CD4-positive, alpha-beta T cell treated with Interleukin-17A for 4 hours (primary cell): Measurements from ENCODE around the gene XXYLT1.
"Not testable (repeated sequence)": the region's sequence is repeated elsewhere in the genome, so short reads cannot be mapped to it uniquely, and the experiment has no call there.

ENCODE experiments used
- DNase-seq: peaks from one replicate; pipeline ENCODE4 v3.0.0-alpha.2; 2020; ENCODE audit warnings: mixed read lengths

The XXYLT1 gene

DNA sequence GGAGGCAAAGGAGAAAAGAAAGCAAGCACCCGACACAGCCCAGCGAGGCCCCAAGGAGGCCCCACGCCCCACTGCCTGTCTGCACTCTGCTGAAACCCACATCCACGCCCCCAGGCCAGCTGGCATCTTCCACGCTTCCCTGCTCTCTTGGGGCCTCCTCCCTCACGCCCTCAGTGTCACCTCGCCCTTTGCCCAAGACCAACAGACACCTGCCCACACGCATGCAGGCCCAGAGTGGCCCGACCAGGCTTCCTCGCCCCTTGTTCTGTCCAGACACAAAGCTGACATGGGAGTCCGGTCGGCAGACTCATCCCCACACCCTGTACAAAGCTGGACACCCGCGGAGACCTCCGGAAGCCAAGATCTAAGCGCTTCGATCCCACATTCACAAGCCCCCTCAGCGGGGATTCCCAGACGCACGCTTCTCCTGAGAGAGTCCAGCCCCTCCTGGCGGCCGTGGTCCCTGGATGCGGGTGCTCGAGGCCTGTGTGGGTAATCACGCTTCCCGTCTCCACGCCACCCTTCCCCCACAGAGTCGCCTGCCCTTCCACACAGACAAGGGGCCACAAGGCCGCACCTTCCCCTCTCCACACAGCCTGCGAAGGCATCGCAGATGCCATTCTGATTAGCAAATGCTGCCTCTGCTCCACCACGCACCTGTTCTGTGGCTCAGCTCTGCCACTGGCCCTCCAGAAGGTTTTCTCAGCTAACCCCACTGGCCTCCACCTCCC is 176.6 kb downstream of the XXYLT1 start:
- DNase-seq, result no peak

DNA sequence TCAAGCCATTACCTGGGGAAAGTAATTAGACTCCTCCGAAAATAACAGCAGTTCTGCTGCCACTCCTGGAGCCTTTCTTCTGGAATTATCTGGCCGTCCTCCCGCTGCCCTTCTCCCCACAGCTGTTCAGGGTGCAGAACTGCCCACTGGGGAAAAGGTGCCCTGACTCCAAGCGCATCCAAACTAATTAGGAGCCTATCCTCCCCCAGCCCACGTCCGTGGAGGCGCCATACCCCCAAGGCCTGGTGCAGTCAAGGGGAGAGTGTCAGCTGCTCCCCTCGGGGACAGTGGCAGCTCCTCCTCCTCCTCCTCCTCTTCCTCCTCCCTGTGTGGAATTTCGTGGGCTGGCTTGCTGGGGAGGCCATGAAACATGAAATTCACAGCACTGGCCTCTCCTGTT is 177.2 kb downstream of the XXYLT1 start:
- no peak for DNase-seq

DNA sequence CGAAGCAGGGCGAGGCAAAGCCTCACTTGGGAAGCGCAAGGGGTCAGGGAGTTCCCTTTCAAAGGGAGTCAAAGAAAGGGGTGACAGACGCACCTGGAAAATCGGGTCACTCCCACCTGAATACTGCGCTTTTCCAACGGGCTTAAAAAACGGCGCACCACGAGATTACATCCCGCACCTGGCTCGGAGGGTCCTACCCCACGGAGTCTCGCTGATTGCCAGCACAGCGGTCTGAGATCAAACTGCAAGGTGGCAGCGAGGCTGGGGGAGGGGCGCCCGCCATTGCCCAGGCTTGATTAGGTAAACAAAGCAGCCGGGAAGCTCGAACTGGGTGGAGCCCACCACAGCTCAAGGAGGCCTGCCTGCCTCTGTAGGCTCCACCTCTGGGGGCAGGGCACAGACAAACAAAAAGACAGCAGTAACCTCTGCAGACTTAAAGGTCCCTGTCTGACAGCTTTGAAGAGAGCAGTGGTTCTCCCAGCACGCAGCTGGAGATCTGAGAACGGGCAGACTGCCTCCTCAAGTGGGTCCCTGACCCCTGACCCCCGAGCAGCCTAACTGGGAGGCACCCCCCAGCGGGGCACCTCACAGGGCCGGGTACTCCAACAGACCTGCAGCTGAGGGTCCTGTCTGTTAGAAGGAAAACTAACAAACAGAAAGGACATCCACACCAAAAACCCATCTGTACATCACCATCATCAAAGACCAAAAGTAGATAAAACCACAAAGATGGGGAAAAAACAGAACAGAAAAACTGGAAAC is 182.9 kb downstream of the XXYLT1 start:
- not testable (repeated sequence) for DNase-seq

DNA sequence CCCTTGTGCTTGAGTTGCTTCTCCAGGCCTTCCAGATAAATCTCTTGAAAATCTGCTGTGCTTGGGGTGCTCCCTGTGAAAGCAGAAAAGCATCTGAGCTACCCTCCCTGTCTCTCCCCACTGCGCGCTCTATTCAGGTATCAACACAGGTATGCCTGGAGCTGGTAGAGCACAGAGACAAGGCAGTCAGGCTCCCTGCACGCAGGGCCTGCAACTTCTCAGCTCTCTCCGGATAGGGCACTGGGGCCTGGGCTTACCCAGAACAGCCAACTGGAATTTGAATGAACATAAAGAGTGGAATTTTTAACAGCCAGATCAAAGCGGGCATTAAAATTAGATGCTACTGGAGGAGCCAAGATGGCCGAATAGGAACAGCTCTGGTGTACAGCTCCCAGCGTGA is 183.6 kb downstream of the XXYLT1 start:
- DNase-seq, result no peak

DNA sequence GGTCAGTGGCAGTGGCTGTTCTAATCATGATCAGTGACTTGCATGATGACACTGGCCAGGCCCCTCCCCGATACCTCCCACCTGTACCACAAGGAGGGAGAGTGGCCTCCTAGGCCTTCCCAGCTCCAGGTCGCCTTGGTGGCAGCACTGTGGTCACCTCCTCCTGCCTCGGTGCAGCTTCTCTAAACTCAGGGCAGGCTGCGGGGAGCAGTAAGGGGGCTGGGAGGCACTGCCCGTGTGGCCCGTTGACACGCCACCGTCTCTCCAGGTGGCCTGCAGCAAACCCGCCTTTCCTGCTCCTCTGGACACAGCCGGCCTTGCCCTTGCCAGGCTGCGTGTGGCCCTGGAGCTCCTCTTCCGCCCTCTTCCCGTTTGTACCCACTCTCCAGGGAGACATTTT is 184.1 kb downstream of the XXYLT1 start:
- no peak for DNase-seq

DNA sequence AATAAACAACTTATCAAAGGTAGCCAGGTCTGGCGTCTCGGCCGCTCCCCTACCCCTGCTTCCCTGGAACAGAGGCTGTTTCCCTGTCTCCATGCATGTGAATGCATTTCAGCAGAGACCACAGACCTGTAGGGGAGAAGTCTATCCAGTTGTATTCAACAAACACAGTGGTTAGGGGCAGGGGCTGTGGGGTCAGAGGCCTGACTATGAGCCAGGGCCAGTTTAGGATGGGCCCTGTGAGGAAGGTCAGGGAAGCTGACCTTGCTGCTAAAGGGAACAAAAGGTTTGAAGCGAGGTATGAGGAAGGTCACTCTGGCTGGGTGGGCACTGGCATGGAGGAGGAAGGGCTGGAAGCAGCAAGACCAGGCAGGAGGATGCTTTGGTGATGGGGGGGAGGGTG is 184.6 kb downstream of the XXYLT1 start:
- DNase-seq, result no peak

DNA sequence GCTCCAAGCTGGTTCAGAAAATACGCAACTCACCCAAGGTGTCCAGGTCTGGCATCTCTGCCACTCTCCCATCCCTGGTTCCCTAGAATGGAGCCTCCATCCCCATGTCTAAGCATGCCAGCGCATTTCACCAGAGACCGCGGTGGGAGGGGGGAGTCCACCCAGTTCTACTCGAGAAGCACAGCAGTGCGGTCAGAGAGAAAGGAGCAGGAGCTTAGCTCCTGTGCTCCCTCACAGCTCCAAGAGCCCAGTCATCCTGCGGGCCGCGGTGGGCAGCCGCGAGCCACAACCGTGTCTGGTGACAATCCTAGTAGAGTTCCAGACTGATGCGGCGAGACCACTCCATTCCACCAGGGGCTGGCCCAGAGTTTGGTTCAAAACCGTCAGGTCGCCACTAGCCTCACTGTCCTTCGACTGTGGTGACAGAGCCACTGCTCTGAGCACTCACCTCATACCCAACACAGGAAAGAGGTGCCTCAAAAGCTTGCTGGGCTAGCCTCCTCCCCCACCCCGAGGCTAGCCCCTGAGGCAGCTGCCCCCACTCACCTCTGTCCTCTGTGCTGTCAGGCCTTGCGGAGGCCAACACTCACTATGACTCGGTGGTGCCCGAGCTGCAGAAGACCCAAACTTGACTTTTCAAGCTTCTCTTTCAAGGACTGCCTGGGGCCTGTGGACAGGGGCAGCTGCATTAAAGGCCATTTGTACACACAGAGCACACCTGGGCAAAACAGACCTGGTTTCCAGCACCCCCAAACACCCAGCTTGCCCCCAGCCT is 185.4 kb downstream of the XXYLT1 start:
- no peak for DNase-seq

DNA sequence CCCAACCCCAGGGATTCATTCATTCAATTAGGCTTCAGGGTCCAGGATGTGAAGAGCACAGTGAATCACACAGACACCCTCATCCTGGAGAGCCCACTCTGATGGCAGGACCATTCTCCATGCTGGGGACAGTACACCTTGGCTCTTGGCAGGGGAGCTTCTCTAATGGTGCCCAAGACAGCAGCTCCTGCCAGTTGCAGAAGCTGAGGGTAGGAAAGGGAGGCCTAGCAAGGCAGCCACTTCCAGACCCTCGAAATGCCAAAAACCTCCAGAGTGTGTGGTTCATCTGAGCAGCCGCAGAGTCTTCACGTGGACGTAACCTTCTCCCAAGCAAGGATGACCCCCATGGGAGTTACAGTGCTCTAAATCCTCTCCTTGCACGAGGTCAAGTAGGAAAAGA is 186.2 kb downstream of the XXYLT1 start:
- DNase-seq, result no peak

DNA sequence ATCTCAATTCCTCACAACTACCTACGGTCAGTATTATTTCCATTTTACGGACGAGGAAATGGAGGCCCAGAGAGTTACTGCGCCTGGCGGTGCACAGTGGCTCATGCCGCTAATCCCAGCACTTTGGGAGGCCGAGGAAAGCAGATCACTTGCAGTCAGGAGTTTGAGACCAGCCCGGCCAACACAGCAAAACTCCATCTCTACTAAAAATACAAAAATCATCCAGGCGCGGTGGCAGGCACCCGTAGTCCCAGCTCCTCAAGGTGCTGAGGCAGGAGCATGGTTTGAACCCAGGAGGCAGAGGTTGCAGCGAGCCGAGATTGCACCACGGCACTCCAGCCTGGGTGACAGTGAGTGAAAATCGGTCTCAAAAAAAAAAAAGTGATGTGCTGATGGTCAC is 187.3 kb downstream of the XXYLT1 start:
- no peak for DNase-seq

DNA sequence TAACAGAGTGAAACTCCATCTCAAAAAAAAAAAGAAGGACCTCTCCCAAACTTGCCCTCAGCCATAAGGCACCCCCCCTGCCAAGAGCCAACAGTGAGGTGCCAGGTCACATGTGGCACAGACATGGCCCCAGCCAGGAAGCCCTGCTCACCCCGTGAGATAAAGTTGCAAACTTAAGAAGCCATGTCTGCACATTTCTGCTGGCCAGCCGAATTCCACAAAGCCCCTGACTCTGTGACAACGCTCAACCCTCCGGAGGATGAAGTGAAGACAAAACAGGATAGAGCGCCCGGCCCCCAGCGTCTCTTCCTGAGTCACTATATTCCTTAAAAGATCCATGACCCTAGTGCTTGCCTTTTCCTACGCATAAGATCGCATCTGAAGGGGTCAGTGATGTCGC is 188.1 kb downstream of the XXYLT1 start:
- no peak for DNase-seq

DNA sequence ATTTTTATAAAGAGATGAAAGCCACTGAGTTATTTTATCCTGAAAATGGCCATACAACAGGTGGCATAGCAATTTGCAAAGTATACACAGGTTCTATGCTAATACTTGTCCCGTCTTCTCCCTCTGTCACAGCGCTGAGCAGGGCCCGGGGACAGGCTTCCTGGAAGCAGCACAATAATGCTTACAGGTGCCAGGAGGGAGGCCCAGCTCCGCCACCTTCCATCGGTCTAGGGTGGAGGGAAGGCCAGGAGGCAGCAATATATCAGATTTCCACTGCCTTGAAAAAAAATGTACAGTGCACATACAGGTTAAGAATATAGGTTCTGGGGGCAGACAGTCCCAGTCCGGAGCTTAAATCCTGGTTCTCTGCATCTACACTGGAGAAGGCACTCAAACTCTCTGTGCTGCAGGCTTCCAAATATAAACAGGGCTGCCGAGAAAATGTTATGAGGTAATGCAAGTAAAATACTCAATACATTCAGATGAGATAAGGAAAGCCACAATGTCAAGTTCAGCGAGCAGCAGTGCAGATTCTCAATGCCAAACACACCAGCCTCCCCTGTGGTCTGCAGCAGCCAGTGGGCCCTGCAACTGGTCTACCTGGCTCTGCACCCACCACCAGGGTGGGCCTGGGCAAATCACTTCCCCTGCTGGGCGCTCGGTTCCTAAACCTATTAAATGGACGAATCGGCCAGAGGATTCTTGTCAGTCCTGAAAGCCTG is 189.6 kb downstream of the XXYLT1 start:
- DNase-seq, result no peak

DNA sequence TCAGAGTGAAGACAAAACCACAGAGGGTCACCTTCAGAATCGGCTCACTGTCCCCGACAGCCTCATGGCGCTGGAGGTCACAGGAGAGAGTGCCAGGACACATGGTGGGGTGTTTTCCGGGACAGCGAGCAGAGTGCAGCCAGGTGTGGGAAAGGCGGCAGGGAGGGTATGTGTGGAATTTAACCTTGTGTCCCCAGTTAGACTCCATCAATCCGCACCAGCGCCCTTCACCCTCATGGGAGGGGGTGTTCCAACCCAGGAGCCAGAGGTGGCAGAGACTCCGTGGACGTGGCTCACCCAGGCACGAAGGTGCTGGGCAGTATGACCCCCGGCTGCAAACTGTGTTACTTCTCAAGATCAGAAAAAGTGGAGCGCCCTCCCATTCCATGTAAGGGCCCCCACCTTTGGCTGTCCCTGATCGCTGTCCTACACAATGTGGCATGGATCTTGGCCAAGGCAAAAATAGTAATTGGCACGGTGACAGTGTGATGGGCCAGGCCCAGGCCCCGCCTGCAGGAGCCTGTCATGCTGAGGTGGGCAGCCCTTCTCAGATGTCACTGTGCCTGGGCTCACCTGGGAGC is 190.3 kb downstream of the XXYLT1 start:
- DNase-seq, result no peak

DNA sequence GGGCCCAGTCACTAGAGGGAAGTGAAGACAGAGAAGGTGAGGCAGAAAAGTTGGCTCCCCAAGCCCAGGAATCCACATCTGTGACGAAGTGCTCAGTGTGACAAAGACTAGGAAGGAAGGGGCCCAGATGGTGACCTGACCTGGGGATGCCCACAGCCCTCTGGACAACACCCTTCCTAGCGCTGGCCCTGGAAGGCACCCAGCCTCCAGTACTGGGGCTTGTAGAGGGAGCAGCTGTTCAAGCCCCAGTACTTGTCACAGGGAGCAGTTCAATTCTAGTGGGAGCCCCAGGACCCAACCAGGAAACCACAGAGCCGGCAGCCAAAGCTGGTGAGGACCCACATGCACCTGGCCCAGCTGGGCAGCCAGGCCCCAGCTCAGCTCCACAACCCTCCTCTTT is 190.8 kb downstream of the XXYLT1 start:
- DNase-seq, result no peak

DNA sequence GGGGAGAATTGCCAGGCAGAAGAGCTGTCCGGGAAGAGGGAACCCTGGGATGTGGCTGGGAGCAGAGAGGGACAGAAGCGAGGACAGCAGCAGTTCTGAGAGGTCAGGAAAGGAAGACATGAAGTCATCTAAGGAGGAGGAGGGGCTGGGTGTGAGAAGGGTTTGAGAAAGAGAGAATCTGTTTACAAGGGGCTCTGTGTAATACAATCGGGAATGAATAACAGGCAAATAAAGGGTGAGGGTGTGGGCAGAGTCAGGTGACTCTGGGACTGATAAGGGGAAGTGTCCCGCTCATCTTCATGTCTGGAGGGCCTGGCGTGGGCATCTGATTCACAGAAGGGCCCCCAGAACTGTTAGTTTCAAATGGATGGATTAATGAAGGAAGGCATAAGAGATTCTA is 191.3 kb downstream of the XXYLT1 start:
- DNase-seq, result no peak

DNA sequence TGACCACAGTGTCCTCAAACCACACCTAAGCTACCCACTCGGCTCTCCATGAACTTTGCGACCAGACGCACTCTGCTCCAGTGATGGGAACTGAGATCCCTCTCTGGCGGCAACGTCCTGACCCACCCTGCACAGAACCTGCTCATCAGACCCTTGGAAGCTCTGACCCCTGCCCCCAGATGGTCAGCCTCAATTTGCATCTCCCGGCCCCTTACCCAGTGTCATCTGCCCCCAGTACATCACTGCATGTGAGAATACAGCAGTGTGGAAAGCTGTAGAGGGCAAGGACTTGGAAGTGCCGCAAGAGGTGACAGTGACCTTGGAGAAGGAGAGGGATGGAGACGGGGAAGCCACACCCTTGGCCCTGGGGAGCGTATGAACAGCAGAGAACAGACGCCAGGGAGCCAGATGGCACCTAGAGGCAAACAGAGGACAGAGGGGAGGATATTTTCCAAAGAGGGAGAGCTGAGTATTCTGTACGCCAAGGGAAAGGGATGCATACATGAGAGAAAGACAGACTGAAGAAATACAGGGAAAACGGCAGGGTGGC is 192.0 kb downstream of the XXYLT1 start:
- DNase-seq, result no peak

DNA sequence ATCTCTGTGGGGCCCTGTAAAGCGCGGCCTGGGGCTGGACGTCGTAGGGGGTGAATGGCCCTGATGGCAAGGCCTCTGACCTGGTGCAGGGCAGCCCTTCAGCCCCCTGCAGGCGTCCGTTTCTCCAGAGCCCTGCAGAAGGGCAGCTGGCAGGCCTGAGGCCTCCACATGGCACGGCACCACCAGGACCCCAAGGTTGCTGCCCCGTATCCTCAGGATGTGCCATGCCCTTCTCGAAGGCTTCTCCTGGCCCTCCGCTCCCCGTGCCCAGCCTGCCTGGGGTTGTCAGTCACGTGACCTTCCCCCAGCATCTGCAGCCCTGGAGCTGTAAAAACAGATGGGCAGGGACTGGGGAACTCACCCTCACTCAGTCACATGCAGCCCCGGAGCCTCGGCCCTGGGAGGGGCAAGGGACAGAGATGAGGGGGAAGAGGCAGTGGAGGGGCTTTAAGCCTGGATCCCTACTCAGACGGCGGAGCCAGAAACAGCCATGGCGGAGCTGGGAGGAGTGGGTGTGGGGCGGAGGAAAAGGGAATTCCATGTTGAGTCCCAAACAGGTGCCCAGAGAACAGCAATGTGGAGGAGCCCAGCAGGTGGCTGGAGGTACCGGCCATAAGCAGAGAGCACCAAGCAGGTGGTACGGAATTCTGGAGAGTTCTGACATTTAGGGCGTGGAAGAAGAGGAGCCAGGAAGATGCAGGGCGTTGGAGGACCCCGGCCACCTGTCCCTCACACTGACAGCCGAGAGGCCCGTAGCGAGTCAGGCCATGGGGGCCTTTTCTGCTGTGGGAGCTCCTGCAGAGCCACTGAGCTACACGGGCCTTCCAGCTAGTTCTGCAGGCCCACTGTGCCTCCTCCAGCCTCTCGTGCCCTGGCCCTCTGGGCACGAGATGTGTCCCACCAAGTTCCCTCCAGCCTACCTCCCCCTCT is 193.1 kb downstream of the XXYLT1 start:
- DNase-seq, result no peak

DNA sequence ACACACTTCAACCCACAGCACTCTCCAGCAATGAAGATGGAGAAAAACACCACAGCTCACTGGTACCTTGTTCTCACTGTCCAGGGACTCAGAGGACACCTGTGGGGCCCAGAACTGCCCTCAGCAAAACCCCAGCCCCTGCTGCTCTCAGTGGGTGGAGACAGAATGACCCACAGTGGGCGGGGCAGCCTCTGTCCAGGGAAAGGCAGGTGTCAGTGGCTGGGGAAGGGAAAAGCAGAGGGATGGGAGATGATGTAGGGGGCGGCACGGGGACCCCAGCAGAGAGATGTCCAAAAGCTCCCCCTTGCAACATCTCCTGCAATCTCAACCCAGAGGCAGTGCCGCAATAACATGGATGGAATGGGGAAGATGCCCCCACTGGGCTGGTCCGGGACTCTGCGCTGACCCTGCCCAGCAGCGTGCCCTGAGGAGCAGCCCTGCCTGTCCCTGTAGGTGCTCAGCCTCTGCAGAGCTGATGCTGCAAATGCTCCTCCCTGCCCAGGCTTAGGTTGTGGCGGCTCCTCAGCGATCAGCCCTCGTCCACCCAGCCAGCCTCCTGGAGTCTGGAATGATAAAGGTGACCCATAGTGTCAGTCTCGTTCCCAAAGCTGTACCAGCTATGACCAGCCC is 193.9 kb downstream of the XXYLT1 start:
- DNase-seq, result no peak

DNA sequence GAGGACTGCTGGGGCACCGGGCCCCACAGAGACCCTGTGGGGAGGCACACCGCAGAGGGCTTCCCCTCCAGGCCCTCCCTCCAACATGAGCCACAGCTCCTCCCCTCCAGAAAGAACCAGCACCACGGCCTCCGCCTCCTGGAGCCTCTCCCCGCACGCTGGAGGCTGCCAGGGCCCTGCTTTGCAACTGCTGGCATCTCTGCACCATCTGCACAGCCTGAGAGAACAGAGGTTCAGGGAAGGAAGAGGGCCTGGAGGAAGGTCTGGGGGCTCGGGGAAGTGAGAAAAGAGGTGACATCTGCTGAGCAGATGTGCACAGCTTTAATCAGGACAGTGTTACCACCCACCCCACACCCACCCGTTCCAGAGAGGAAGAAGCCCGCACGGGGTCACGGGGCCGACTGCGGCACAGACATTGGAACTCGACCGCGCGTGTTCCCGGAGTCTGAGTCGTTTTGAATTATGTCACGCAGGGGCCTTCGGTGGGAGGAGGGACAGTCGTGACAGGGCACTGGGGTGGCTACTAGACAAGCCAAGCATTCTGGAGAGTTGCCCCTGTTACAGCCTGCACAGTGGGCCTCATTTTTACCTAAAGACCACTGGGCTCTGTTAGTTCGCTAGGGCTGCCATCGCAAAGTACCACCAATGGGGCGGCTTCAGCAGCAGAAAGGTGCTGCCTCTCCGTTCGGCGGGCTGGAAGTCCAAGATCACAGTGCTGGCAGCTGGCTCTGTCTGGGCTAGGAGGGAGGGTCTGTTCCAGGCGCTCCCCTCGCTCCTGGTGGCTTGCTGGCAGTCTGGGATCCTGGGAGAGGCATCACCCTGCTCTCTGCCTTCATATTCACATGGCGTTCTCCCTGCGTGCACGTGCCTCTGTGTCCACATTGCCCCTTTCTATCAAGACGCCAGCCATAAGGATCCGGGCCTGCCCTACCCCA is 194.8 kb downstream of the XXYLT1 start:
- DNase-seq, result no peak

DNA sequence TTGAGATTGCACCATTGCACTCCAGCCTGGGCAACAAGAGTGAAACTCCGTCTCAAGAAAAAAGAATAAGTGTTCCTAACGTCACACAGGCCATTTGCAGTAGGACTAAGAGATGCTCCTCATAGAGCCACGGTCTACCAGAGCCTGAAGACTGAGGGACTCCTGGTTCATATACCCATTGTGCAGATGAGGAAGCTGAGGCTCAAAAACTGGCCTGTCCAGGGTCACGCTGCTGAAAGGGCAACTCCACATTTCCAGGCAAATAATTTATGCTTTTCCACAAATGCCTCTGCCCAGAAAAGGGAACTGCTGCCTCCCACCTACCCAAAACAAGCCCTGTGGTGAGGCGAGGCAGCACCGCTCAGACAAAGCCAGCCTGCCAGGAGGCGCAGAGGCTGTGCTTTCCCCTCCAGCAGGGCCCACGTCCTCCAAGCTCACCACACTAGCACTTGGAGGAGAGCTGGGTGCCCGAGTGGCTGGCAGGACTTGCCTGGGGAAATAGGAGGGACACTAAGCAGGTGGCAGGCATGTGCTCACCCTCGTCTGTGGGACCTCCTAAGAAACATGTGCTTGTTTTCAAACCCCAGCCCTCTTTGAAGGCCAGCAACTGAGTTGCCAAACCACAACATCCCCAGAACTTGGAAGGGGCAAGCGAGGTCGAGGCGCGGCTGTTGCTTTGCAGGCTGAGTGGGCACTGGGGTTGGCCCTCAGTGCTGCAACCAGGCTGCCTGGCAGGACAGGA is 195.6 kb downstream of the XXYLT1 start:
- no peak for DNase-seq
